HEK293T (cell line): ENCODE results near the gene SLC38A1.

ENCODE experiments used
- CTBP1 ChIP-seq: fragments of 450-650 bp; IDR thresholded peaks from 2 replicates; pipeline ENCODE4 v1.6.1; 2016; ENCODE audit warnings: borderline replicate concordance
- SP1 ChIP-seq: fragments of 450-650 bp; IDR thresholded peaks from 2 replicates; pipeline ENCODE4 v1.6.1; 2017

GRCh38 chr12:46209170-46209569, 59.7 kb downstream of the SLC38A1 start:
- no peak for TF ChIP-seq SP1
- TF ChIP-seq CTBP1: no peak
